ENCODE results near the gene THBD.

Gene THBD

GRCh38 chr20:23049201-23050075, at the start of gene THBD:
Gene THBD, minus strand, starts transcription at chr20:23049672. Its CDS starts 168 bp downstream, at chr20:23049504.
- DNase-seq = peak in 1 of 2 donors; percentile 38

- no peak for DNase-seq
These were observed 48.4 kb upstream of the THBD start for GRCh38 chr20:23097636-23098580.

- no peak for DNase-seq
These were observed 47.6 kb upstream of the THBD start for GRCh38 chr20:23096986-23097520.

- no peak for DNase-seq
These were observed 46.6 kb upstream of the THBD start for GRCh38 chr20:23096097-23096496.

GRCh38 chr20:23095499-23095898, 46.0 kb upstream of the THBD start:
- no peak for DNase-seq

GRCh38 chr20:23094927-23095326, 45.5 kb upstream of the THBD start:
- no peak for DNase-seq

- DNase-seq = no peak
These were observed 44.9 kb upstream of the THBD start for GRCh38 chr20:23094213-23094896.

GRCh38 chr20:23093613-23094012, 44.1 kb upstream of the THBD start:
- DNase-seq = no peak

GRCh38 chr20:23092861-23093495, 43.5 kb upstream of the THBD start:
- no peak for DNase-seq

GRCh38 chr20:23092384-23092756, 42.9 kb upstream of the THBD start:
- no peak for DNase-seq

GRCh38 chr20:23091721-23092383, 42.4 kb upstream of the THBD start:
- DNase-seq = no peak

GRCh38 chr20:23090878-23091277, 41.4 kb upstream of the THBD start:
- no peak for DNase-seq

- DNase-seq = no peak
These were observed 40.7 kb upstream of the THBD start for GRCh38 chr20:23090147-23090546.

- no peak for DNase-seq
These were observed 39.4 kb upstream of the THBD start for GRCh38 chr20:23088866-23089265.

GRCh38 chr20:23087587-23088251, 38.2 kb upstream of the THBD start:
- DNase-seq = peak in 1 of 2 donors; percentile 42

- DNase-seq = peak in 1 of 2 donors; percentile 58
These were observed 37.5 kb upstream of the THBD start for GRCh38 chr20:23086931-23087411.

- DNase-seq = peak; percentile 7 to 62
These were observed 36.6 kb upstream of the THBD start, which contains the start of gene CD93 for GRCh38 chr20:23086056-23086566. Gene CD93, minus strand, starts transcription at chr20:23086324. Its CDS starts 132 bp downstream, at chr20:23086192.

- peak in 1 of 2 donors; percentile 18 for DNase-seq
These were observed 36.1 kb upstream of the THBD start for GRCh38 chr20:23085436-23086055.

GRCh38 chr20:23084845-23085365, 35.4 kb upstream of the THBD start:
- DNase-seq = no peak

All from CD4-positive, alpha-beta T cell treated with Interleukin-1 beta for 1 hour (primary cell).